Spleen (tissue), 7 donors: Measurements from ENCODE around the gene SEC16A.

Experiments used
- POLR2A ChIP-seq, 3 donors: fragments of 450-650 bp; IDR thresholded peaks; one replicate each; pipeline ENCODE4 v1.5.1; 2017; ENCODE audit warnings: antibody characterized with exemption in 3 of 3, mild to moderate bottlenecking in 1 of 3
- POLR2AphosphoS5 ChIP-seq, 3 donors: sonication (generic); formaldehyde crosslinking; IDR thresholded peaks; one replicate each; pipeline ENCODE4 v1.5.1; 2017; ENCODE audit warnings: antibody characterized with exemption in 3 of 3
- TF ChIP-seq, protein P1 (sequence below), 11 experiments: fragments of 200-600 bp in 7 of 11; fragments of 450-650 bp in 4 of 11; sonication (generic) in 4 of 11; IDR thresholded peaks in 8 of 11; conservative IDR thresholded peaks in 3 of 11; 1 replicate in 7 of 11; 2 replicates in 4 of 11; pipeline versions ENCODE4 v1.4.0 to v1.8.0; 2016 to 2021; ENCODE audit warnings: antibody characterized with exemption in 11 of 11, inconsistent platforms in 4 of 11, mild to moderate bottlenecking in 1 of 11
- donor health status: DM: no; HTN: no; CAD: no; lungs with moderate emphysema.
- donor health status: DM: no; HTN: no; CAD: no.
- donor health status: DM: no; HTN: no; CAD: no.

DNA sequence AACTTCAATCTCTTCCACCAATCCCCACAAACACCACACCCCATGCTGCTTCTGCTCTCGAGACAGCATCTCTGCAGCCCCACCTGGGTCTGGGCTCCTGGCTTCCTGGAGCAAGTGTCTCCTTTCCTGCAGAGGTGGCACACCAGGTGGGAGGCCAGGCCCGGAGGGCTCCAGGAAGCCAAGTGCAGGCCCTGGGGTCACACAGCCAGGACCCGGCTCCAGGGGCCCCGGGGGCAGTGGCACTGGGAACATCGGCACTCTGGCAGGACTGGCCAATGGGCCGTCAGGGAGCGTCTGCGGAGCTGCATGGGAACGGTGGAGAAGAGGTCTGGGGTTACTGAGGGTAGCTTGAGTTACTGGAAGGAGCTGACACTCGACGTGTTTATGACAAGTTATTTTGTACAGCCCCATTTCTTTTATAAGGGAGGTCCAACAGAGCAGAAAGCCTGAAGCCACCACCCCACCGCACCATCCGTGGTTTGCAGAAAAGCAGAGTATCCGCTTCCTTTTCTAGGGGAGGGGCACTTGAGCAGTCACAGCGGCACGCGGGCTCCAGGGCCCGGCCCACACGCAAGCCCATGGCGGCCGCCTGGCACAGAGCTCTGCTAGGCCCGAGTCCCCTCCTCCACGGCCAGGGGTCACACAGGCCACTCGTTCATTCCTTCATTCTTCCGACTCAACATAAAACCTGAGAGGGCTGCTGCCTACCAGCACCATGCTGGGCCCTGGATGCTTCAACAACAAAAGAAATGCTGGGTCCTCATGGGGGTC is 28.6 kb downstream of the SEC16A start:
- TF ChIP-seq, protein P1, sequence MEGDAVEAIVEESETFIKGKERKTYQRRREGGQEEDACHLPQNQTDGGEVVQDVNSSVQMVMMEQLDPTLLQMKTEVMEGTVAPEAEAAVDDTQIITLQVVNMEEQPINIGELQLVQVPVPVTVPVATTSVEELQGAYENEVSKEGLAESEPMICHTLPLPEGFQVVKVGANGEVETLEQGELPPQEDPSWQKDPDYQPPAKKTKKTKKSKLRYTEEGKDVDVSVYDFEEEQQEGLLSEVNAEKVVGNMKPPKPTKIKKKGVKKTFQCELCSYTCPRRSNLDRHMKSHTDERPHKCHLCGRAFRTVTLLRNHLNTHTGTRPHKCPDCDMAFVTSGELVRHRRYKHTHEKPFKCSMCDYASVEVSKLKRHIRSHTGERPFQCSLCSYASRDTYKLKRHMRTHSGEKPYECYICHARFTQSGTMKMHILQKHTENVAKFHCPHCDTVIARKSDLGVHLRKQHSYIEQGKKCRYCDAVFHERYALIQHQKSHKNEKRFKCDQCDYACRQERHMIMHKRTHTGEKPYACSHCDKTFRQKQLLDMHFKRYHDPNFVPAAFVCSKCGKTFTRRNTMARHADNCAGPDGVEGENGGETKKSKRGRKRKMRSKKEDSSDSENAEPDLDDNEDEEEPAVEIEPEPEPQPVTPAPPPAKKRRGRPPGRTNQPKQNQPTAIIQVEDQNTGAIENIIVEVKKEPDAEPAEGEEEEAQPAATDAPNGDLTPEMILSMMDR (IDR thresholded peaks at IDR 0.05 in 8 of 11, conservative IDR thresholded peaks at IDR 0.05 in 3 of 11), result no peak
- TF ChIP-seq POLR2A (IDR thresholded peaks at IDR 0.05), result no peak
- TF ChIP-seq POLR2AphosphoS5 (IDR thresholded peaks at IDR 0.05), result peak in 1 of 3 donors; percentile 46
